HG02678 (cell line): ENCODE measurements around the gene LRRC8E.
"Not testable (repeated sequence)": the region's sequence is repeated elsewhere in the genome, so short reads cannot be mapped to it uniquely, and the experiment has no call there.

Experiments used
- ATAC-seq: cut with Tn5 transposase; IDR thresholded peaks from one replicate; pipeline ENCODE4 v1.9.1; 2021; ENCODE audit warnings: mild to moderate bottlenecking, moderate library complexity; ENCODE audit not compliant: unreplicated experiment

The LRRC8E gene

GRCh38 chr19:7928741-7929701 lies 40.7 kb downstream of the LRRC8E start:
- no peak for ATAC-seq

GRCh38 chr19:7930030-7930429 lies 41.7 kb downstream of the LRRC8E start:
- ATAC-seq = not testable (repeated sequence)

GRCh38 chr19:7930765-7931164 lies 42.5 kb downstream of the LRRC8E start:
- no peak for ATAC-seq

GRCh38 chr19:7931221-7932061 lies 43.1 kb downstream of the LRRC8E start:
- ATAC-seq = no peak

GRCh38 chr19:7932276-7932929 lies 44.1 kb downstream of the LRRC8E start:
- no peak for ATAC-seq

- ATAC-seq = no peak
Measured at GRCh38 chr19:7932930-7933300, 44.6 kb downstream of the LRRC8E start.

- no peak for ATAC-seq
Measured at GRCh38 chr19:7933411-7933810, 45.1 kb downstream of the LRRC8E start.

- ATAC-seq = no peak
Measured at GRCh38 chr19:7933828-7934725, 45.8 kb downstream of the LRRC8E start.

- no peak for ATAC-seq
Measured at GRCh38 chr19:7934766-7935165, 46.5 kb downstream of the LRRC8E start.

- no peak for ATAC-seq
Measured at GRCh38 chr19:7940841-7941240, 52.5 kb downstream of the LRRC8E start.

- no peak for ATAC-seq
Measured at GRCh38 chr19:7941895-7942596, 53.7 kb downstream of the LRRC8E start.

GRCh38 chr19:7942981-7943443 lies 54.7 kb downstream of the LRRC8E start:
- ATAC-seq = peak; percentile 18

- peak; percentile 97 for ATAC-seq
Measured at GRCh38 chr19:7943444-7944176, 55.3 kb downstream of the LRRC8E start, which contains the start of gene TIMM44. Gene TIMM44, minus strand, starts transcription at chr19:7943666. Its CDS starts 15 bp downstream, at chr19:7943651.

GRCh38 chr19:7944177-7944761 lies 56.0 kb downstream of the LRRC8E start:
- peak; percentile 25 for ATAC-seq

GRCh38 chr19:7947939-7948338 lies 59.6 kb downstream of the LRRC8E start:
- ATAC-seq = no peak
